DND-41 (cell line): Measurements from ENCODE around the gene MIOS.

Experiments used
- ATAC-seq: fragments of 200-7000 bp; cut with Tn5 transposase; 3 replicates; pipeline ENCODE4 v1.9.1; 2021; ENCODE audit warnings: low read depth; ENCODE audit not compliant: insufficient read depth
- DNase-seq: peaks from one replicate; pipeline ENCODE4 v3.0.0-alpha.2; 2020
- H2AFZ ChIP-seq: 2 replicates; pipeline ENCODE4 v1.6.0; 2012; ENCODE audit warnings: low read depth, low read length
- H3K27ac ChIP-seq: 2 replicates; pipeline ENCODE4 v1.5.1; 2012; ENCODE audit warnings: low read length, inconsistent platforms
- H3K27me3 ChIP-seq: fragments of 200-600 bp; sonication (generic); 2 replicates; pipeline ENCODE4 v1.6.0; 2012; ENCODE audit warnings: low read length, mild to moderate bottlenecking, inconsistent platforms; ENCODE audit not compliant: insufficient read depth, poor library complexity
- H3K36me3 ChIP-seq: 2 replicates; pipeline ENCODE4 v1.5.1; 2012; ENCODE audit warnings: low read length, inconsistent platforms; ENCODE audit not compliant: insufficient read depth
- H3K4me1 ChIP-seq: 2 replicates; pipeline ENCODE4 v1.5.1; 2012; ENCODE audit warnings: mild to moderate bottlenecking, low read length; ENCODE audit not compliant: insufficient read depth
- H3K4me2 ChIP-seq: 2 replicates; pipeline ENCODE4 v1.6.0; 2012; ENCODE audit warnings: mild to moderate bottlenecking, moderate library complexity, low read length, inconsistent platforms; ENCODE audit not compliant: insufficient read depth
- H3K4me3 ChIP-seq, 2 experiments: fragments of 200-600 bp in 1 of 2; shearing (Covaris generic) in 1 of 2; 2 replicates each; pipeline ENCODE4 v1.5.1; 2012 to 2016; ENCODE audit warnings: inconsistent platforms in 2 of 2, low read length in 2 of 2, mild to moderate bottlenecking in 2 of 2, low read depth in 1 of 2, moderate library complexity in 1 of 2
- H3K79me2 ChIP-seq: 2 replicates; pipeline ENCODE4 v1.6.0; 2012; ENCODE audit warnings: low read length, inconsistent platforms; ENCODE audit not compliant: insufficient read depth
- H3K9ac ChIP-seq: 2 replicates; pipeline ENCODE4 v1.6.0; 2012; ENCODE audit warnings: low read depth, mild to moderate bottlenecking, inconsistent platforms, low read length, moderate library complexity
- H3K9me3 ChIP-seq: 2 replicates; pipeline ENCODE4 v1.5.1; 2012; ENCODE audit warnings: low read length, moderate library complexity, mild to moderate bottlenecking, inconsistent platforms; ENCODE audit not compliant: insufficient read depth, severe bottlenecking
- H4K20me1 ChIP-seq: 2 replicates; pipeline ENCODE4 v1.6.0; 2012; ENCODE audit warnings: low read length; ENCODE audit not compliant: insufficient read depth
- EZH2 ChIP-seq: IDR thresholded peaks from 3 replicates; pipeline ENCODE4 v1.6.1; 2012; ENCODE audit warnings: borderline replicate concordance, low read depth, mild to moderate bottlenecking, moderate library complexity, low read length, inconsistent platforms; ENCODE audit not compliant: severe bottlenecking
- TF ChIP-seq, protein P1 (sequence below): IDR thresholded peaks from 2 replicates; pipeline ENCODE4 v1.5.1; 2012; ENCODE audit warnings: borderline replicate concordance, low read length, moderate library complexity, mild to moderate bottlenecking; ENCODE audit not compliant: poor library complexity, severe bottlenecking; ENCODE audit errors: extremely low read depth

Gene MIOS

DNA sequence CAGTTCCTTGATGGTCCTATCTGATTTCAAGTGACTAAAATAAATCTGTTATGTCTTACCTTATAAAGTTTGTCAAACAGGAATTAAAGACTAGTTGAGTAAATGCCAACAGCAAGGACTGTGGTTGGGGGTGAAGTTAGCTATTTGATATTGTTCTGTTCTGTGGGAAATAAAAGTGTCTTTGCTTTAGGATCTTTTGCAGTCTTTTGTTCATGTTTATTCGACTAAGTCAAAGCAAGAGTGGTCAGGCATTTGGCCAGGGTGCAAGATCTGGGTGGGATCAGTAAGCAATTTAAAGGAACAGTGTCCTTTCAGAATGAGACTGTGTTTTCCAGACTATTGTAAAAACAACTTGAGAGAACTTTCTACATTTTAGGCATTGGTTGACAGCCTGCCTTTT, 31.0 kb upstream of the MIOS start, which contains the start of gene COL28A1:
COL28A1 (minus strand) TSS at position 183 of the 400 bp plus-strand sequence. CDS start 2,998 bp downstream, outside the sequence.
- Histone ChIP-seq H3K4me1 (no peaks in the 10 kb centered on the region), H3K27ac (no peak within 1 kb of the TSS), H3K79me2 (no peaks in the 10 kb centered on the region), H3K36me3 (no peaks in the 10 kb centered on the region), H3K4me2 (no peak within 1 kb of the TSS), H3K9ac (no peak within 1 kb of the TSS), H3K9me3 (no peaks in the 10 kb centered on the region), H3K27me3 (peaks cover 16% of the 10 kb centered on the region), H2AFZ (no peak within 1 kb of the TSS), H4K20me1 (no peaks in the 10 kb centered on the region), H3K4me3 (no peak within 1 kb of the TSS)
- DNase-seq, result no peak
- no peak for ATAC-seq
- TF ChIP-seq, protein P1, sequence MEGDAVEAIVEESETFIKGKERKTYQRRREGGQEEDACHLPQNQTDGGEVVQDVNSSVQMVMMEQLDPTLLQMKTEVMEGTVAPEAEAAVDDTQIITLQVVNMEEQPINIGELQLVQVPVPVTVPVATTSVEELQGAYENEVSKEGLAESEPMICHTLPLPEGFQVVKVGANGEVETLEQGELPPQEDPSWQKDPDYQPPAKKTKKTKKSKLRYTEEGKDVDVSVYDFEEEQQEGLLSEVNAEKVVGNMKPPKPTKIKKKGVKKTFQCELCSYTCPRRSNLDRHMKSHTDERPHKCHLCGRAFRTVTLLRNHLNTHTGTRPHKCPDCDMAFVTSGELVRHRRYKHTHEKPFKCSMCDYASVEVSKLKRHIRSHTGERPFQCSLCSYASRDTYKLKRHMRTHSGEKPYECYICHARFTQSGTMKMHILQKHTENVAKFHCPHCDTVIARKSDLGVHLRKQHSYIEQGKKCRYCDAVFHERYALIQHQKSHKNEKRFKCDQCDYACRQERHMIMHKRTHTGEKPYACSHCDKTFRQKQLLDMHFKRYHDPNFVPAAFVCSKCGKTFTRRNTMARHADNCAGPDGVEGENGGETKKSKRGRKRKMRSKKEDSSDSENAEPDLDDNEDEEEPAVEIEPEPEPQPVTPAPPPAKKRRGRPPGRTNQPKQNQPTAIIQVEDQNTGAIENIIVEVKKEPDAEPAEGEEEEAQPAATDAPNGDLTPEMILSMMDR, result no peak
- TF ChIP-seq EZH2, result no peak

DNA sequence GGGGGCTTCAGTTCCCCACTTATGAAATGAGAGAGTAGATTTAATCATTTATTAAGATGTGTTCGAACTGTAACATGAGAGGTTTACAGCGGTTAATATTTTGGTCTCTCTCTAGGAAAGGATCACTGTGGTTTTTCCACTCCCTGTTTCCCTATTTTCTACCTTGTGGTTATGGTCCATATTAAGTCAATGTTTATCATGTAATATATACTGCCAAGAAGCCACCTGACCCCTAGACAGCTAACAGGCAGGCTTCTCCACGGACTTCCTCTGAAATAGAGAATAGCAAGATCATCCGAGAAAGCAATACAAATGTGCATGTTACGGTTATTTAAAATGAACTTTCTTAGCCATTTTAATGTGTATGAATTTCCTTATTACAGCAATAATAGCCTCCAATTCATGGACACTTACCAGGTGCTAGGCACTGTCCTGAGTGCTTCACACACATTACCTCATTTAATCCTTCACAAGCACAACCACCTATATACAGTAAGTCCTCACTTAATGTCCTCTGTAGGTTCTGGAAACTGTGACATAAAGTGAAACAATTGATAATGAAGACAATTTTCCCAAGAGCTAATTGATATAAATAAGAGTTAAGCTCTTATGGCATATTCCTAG, 30.2 kb upstream of the MIOS start:
- Histone ChIP-seq H3K27me3 (peaks cover 16% of the 10 kb centered on the region), H3K4me2 (no peak overlapping the region), H3K4me3 (no peak overlapping the region), H3K79me2 (no peaks in the 10 kb centered on the region), H3K9ac (no peak overlapping the region), H3K27ac (no peak overlapping the region), H3K36me3 (no peaks in the 10 kb centered on the region), H2AFZ (no peak overlapping the region), H3K4me1 (no peaks in the 10 kb centered on the region), H3K9me3 (no peaks in the 10 kb centered on the region), H4K20me1 (no peaks in the 10 kb centered on the region)
- TF ChIP-seq, protein P1, result no peak
- TF ChIP-seq EZH2, result no peak
- ATAC-seq (no peak), DNase-seq (no peak)

GRCh38 chr7:7537711-7538110, 29.0 kb upstream of the MIOS start:
- Histone ChIP-seq H3K27me3 (peaks cover 16% of the 10 kb centered on the region), H3K9ac (no peak overlapping the region), H2AFZ (no peak overlapping the region), H3K79me2 (no peaks in the 10 kb centered on the region), H3K4me2 (no peak overlapping the region), H4K20me1 (no peaks in the 10 kb centered on the region), H3K9me3 (no peaks in the 10 kb centered on the region), H3K27ac (no peak overlapping the region), H3K4me1 (no peaks in the 10 kb centered on the region), H3K4me3 (no peak overlapping the region), H3K36me3 (no peaks in the 10 kb centered on the region)
- ATAC-seq (no peak), DNase-seq (no peak)
- TF ChIP-seq, protein P1, result no peak
